ENCODE data around the gene CABYR. TPM values are rescaled to one million over a fixed set of nuclear protein-coding genes. Genes with fewer than 3 reads are reported as not detected.

CABYR gene
- total RNA-seq, 4 donors from 2014 or later, result 1.1 to 1.5 TPM; not detected in 2

- TF ChIP-seq POLR2AphosphoS5 (IDR thresholded peaks at IDR 0.05), result no peak
- no peak for TF ChIP-seq CTCF (IDR thresholded peaks at IDR 0.05)
- TF ChIP-seq EP300 (IDR thresholded peaks at IDR 0.05; ENCODE audit: low read depth), result no peak
- no peak for TF ChIP-seq POLR2A (IDR thresholded peaks at IDR 0.05)
- in situ Hi-C loops (cut with MboI; ENCODE audit: low pct_ligation_motif_present in 1 of 4, low pct_unique_long_range_greater_than_20kb in 1 of 4, low sequenced_read_pairs in 3 of 4), result no loop called here
- DNase-seq, result no peak
These were observed 8.4 kb upstream of the CABYR start for GRCh38 chr18:24130494-24130893.

GRCh38 chr18:24136967-24137373, 1.9 kb upstream of the CABYR start:
- TF ChIP-seq POLR2AphosphoS5 (IDR thresholded peaks at IDR 0.05) (no peak), POLR2A (IDR thresholded peaks at IDR 0.05) (no peak), CTCF (IDR thresholded peaks at IDR 0.05) (no peak)
- intact Hi-C loops (cut with DNase I; ENCODE audit: low total_unique reads) (no loop called here), in situ Hi-C loops (cut with MboI; ENCODE audit: low pct_ligation_motif_present in 1 of 4, low pct_unique_long_range_greater_than_20kb in 1 of 4, low sequenced_read_pairs in 3 of 4) (no loop called here)
- H3K27me3 ChIP-seq, result no peaks in the 10 kb centered on the region
- H3K4me1 ChIP-seq, result peaks cover 0 to 18% (median 5%) of the 10 kb centered on the region in 4 donors
- 62 to 69% methylated on average over 3 of the region's 3 CpGs for WGBS, 2 donors (ENCODE audit: low coverage in 1 of 2)
- no peak overlapping the region for H3K4me3 ChIP-seq
- DNase-seq, result no peak
- H3K27ac ChIP-seq, result no peak overlapping the region
- no peaks in the 10 kb centered on the region for H3K9me3 ChIP-seq
- peaks cover 0 to 5% (median 0%) of the 10 kb centered on the region in 4 donors for H3K36me3 ChIP-seq

More at GRCh38 chr18:24130494-24130893, 8.4 kb upstream of the CABYR start:
- H3K4me1 ChIP-seq, result peaks cover 0 to 10% (median 3%) of the 10 kb centered on the region in 4 donors
- H3K4me3 ChIP-seq, result no peak overlapping the region
- H3K9me3 ChIP-seq, result no peaks in the 10 kb centered on the region
- H3K27me3 ChIP-seq, result no peaks in the 10 kb centered on the region
- peaks cover 0 to 5% (median 0%) of the 10 kb centered on the region in 4 donors for H3K36me3 ChIP-seq
- H3K27ac ChIP-seq, result peak overlapping the region in 1 of 4 donors; percentile 41
- 44 to 68% methylated on average over 2 of the region's 2 CpGs for WGBS, 2 donors (ENCODE audit: low coverage in 1 of 2)
- intact Hi-C loops (cut with DNase I; ENCODE audit: low total_unique reads), result no loop called here

- whole genome bisulfite sequencing, 2 donors (ENCODE audit: low coverage in 1 of 2), result 26 to 27% methylated on average over 3 to 7 of the region's 7 CpGs
- Histone ChIP-seq H3K4me3 (peak overlapping the region; percentile 39 to 65 (median 58)), H3K9me3 (no peaks in the 10 kb centered on the region), H3K27ac (peak overlapping the region; percentile 29 to 50 (median 45)), H3K27me3 (no peaks in the 10 kb centered on the region), H3K4me1 (peaks cover 0 to 18% (median 5%) of the 10 kb centered on the region in 4 donors), H3K36me3 (no peaks in the 10 kb centered on the region)
- DNase-seq, result no peak
- intact Hi-C loops (cut with DNase I; ENCODE audit: low total_unique reads) (no loop called here), in situ Hi-C loops (cut with MboI; ENCODE audit: low pct_ligation_motif_present in 1 of 4, low pct_unique_long_range_greater_than_20kb in 1 of 4, low sequenced_read_pairs in 3 of 4) (no loop called here)
- TF ChIP-seq CTCF (IDR thresholded peaks at IDR 0.05), result no peak
- no peak for TF ChIP-seq EP300 (IDR thresholded peaks at IDR 0.05; ENCODE audit: low read depth)
- no peak for TF ChIP-seq POLR2A (IDR thresholded peaks at IDR 0.05)
- TF ChIP-seq POLR2AphosphoS5 (IDR thresholded peaks at IDR 0.05), result no peak
These were observed 463 bp upstream of the CABYR start for GRCh38 chr18:24138409-24138788.

GRCh38 chr18:24140697-24141096, 1.8 kb downstream of the CABYR start:
- Histone ChIP-seq H3K4me1 (peaks cover 0 to 18% (median 5%) of the 10 kb centered on the region in 4 donors), H3K9me3 (no peaks in the 10 kb centered on the region), H3K27me3 (no peaks in the 10 kb centered on the region), H3K36me3 (no peaks in the 10 kb centered on the region), H3K27ac (no peak overlapping the region), H3K4me3 (no peak overlapping the region)
- TF ChIP-seq EP300 (IDR thresholded peaks at IDR 0.05; ENCODE audit: low read depth) (no peak), POLR2A (IDR thresholded peaks at IDR 0.05) (no peak), CTCF (IDR thresholded peaks at IDR 0.05) (no peak), POLR2AphosphoS5 (IDR thresholded peaks at IDR 0.05) (no peak)
- WGBS, 2 donors (ENCODE audit: low coverage in 1 of 2), result 92 to 100% methylated on average over 2 of the region's 2 CpGs
- no peak for DNase-seq
- intact Hi-C loops (cut with DNase I; ENCODE audit: low total_unique reads), result no loop called here
- in situ Hi-C loops (cut with MboI; ENCODE audit: low pct_ligation_motif_present in 1 of 4, low pct_unique_long_range_greater_than_20kb in 1 of 4, low sequenced_read_pairs in 3 of 4), result no loop called here

All from transverse colon (tissue), 4 donors.